ENCODE results near the gene OR4C46. TPM values are rescaled to one million over a fixed set of nuclear protein-coding genes. Genes with fewer than 3 reads are reported as not detected.

OR4C46 gene
- not detected in 2 replicates for total RNA-seq

GRCh38 chr11:54603898-54604297 is at the start of gene OR4C46:
Gene OR4C46, minus strand, starts transcription at chr11:54603998. Its CDS starts 0 bp downstream, at chr11:54603998.

Other genes starting within 250 kb of the OR4C46 start
- gene OR4A5, start 102.8 kb upstream of the OR4C46 start, total RNA-seq, result not detected in 2 replicates